ENCODE data around the gene HOTAIR. TPM values are rescaled to one million over a fixed set of nuclear protein-coding genes. Genes with fewer than 3 reads are reported as not detected.

The HOTAIR gene
- total and polyA plus RNA-seq, 7 donors, result not detected

GRCh38 chr12:54004841-54005530 is 30.2 kb upstream of the HOTAIR start:
- intact Hi-C loops (cut with DNase I), result loop anchor here (10.0 kb wide), 1 partner anchor 370 kb away; no protein-coding TSS in a partner anchor
- Histone ChIP-seq H3K36me3 (no peaks in the 10 kb centered on the region), H3K4me1 (peaks cover 0 to 26% (median 23%) of the 10 kb centered on the region in 4 donors), H3K9me3 (no peaks in the 10 kb centered on the region), H3K27me3 (peaks cover 83 to 100% (median 99%) of the 10 kb centered on the region in 3 donors), H3K27ac (no peak overlapping the region), H3K4me3 (no peak overlapping the region)
- DNase-seq, result no peak
- TF ChIP-seq POLR2A (IDR thresholded peaks at IDR 0.05) (no peak), CTCF (IDR thresholded peaks at IDR 0.05) (no peak), POLR2AphosphoS5 (IDR thresholded peaks at IDR 0.05) (no peak), EP300 (IDR thresholded peaks at IDR 0.05) (no peak)
- 8 to 9% methylated on average over 31 of the region's 31 CpGs for WGBS, 2 donors

DNA sequence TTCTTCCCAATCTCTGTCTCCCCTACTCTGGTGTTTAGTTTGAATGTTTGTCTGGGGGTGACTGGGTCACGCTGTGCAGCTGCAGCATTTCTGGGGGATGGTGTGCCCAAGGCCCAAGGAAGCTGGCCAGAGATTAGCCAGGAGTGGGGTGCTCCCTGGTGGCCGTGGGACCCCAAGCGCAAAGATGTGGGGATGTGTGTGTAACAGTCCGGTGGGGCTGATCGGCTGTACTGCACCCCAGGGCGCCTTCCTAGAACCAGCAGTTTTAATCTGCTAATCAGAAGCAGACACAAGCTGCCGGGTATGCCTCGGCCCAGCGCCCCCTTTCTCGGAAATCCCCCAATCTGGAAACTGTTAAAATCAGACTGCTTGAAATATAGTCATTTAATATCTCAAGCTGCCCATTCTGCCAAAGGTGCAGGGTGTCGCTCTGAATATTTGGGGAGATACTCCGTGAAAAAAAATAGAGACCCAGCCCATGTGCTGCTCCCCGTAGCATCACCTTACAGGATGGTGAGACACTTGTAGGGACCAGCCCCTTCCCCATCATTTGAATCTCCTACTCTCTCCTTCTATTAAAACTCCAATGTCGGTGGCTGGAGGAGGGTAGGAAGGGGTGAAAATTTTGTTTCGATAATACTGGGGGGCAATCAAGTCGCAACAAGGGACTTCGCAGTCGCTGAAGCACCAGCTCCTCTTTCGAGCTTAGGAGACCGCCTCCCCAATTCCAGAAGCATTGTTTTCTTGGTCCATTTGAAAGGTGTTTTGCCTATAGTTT is 29.5 kb upstream of the HOTAIR start:
- peaks cover 85 to 100% (median 99%) of the 10 kb centered on the region in 3 donors for H3K27me3 ChIP-seq
- H3K9me3 ChIP-seq, result no peaks in the 10 kb centered on the region
- H3K4me3 ChIP-seq, result no peak overlapping the region
- H3K4me1 ChIP-seq, result peaks cover 0 to 27% (median 24%) of the 10 kb centered on the region in 4 donors
- TF ChIP-seq POLR2A (IDR thresholded peaks at IDR 0.05), result no peak
- intact Hi-C loops (cut with DNase I), result loop anchor here (10.0 kb wide), 1 partner anchor 371 kb away; no protein-coding TSS in a partner anchor
- H3K36me3 ChIP-seq, result no peaks in the 10 kb centered on the region
- no peak for DNase-seq
- 27 to 44% methylated on average over 20 of the region's 20 CpGs for WGBS, 2 donors
- H3K27ac ChIP-seq, result no peak overlapping the region

GRCh38 chr12:54003625-54004024 is 28.9 kb upstream of the HOTAIR start:
- Histone ChIP-seq H3K27me3 (peaks cover 86 to 100% (median 100%) of the 10 kb centered on the region in 3 donors), H3K4me1 (peaks cover 0 to 25% (median 20%) of the 10 kb centered on the region in 4 donors), H3K27ac (no peak overlapping the region), H3K4me3 (no peak overlapping the region), H3K36me3 (no peaks in the 10 kb centered on the region), H3K9me3 (no peaks in the 10 kb centered on the region)
- 36 to 56% methylated on average over 3 of the region's 3 CpGs for WGBS, 2 donors
- intact Hi-C loops (cut with DNase I), result loop anchor here (10.0 kb wide), 1 partner anchor 371 kb away; no protein-coding TSS in a partner anchor
- TF ChIP-seq POLR2AphosphoS5 (IDR thresholded peaks at IDR 0.05) (no peak), POLR2A (IDR thresholded peaks at IDR 0.05) (no peak), EP300 (IDR thresholded peaks at IDR 0.05) (no peak), CTCF (IDR thresholded peaks at IDR 0.05) (no peak)
- DNase-seq, result no peak

DNA sequence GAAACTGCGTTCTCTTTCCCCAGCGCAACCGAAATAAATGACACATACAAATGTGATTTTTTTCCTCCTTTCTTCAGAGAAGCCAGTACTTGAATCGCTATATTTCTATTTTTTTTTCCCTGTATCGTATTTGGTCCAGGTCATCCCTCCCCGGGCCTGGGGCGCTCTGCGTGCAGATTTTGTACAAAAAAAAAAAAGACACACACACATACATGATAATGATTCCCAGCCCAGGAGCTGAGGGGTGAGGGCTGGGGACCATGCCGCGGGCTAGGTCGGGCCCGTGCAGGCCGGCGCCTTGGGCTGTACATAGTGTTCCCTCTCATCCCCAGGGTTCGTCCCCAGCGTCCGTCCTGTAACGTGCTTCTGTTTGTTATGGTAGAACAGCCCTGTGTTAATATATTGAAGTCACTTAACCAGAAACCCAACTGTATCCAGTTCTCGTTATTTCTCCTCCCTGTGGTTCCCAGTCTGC is 28.2 kb upstream of the HOTAIR start:
- no peak for DNase-seq
- no peak overlapping the region for H3K27ac ChIP-seq
- H3K9me3 ChIP-seq, result no peaks in the 10 kb centered on the region
- intact Hi-C loops (cut with DNase I), result loop anchor here (10.0 kb wide), 1 partner anchor 372 kb away; no protein-coding TSS in a partner anchor
- 34 to 46% methylated on average over 19 of the region's 19 CpGs for WGBS, 2 donors
- H3K4me3 ChIP-seq, result no peak overlapping the region
- H3K27me3 ChIP-seq, result peaks cover 87 to 100% (median 100%) of the 10 kb centered on the region in 3 donors
- no peak for TF ChIP-seq POLR2AphosphoS5 (IDR thresholded peaks at IDR 0.05)
- H3K36me3 ChIP-seq, result no peaks in the 10 kb centered on the region
- peaks cover 0 to 25% (median 20%) of the 10 kb centered on the region in 4 donors for H3K4me1 ChIP-seq

- no peak overlapping the region for H3K4me3 ChIP-seq
- no peaks in the 10 kb centered on the region for H3K9me3 ChIP-seq
- no peaks in the 10 kb centered on the region for H3K36me3 ChIP-seq
- no peak for DNase-seq
- intact Hi-C loops (cut with DNase I), result loop anchor here (10.0 kb wide), 1 partner anchor 372 kb away; no protein-coding TSS in a partner anchor
- peaks cover 0 to 25% (median 20%) of the 10 kb centered on the region in 4 donors for H3K4me1 ChIP-seq
- no peak overlapping the region for H3K27ac ChIP-seq
- H3K27me3 ChIP-seq, result peaks cover 90 to 100% (median 100%) of the 10 kb centered on the region in 3 donors
- TF ChIP-seq CTCF (IDR thresholded peaks at IDR 0.05) (no peak), EP300 (IDR thresholded peaks at IDR 0.05) (no peak), POLR2AphosphoS5 (IDR thresholded peaks at IDR 0.05) (no peak), POLR2A (IDR thresholded peaks at IDR 0.05) (no peak)
- 22 to 24% methylated on average over 19 of the region's 19 CpGs for WGBS, 2 donors
These were observed 27.6 kb upstream of the HOTAIR start for GRCh38 chr12:54002278-54002914.

Measured in sigmoid colon (tissue), 7 donors.